K562 (cell line): Measurements from ENCODE around the gene HDAC5. TPM values are rescaled to one million over a fixed set of nuclear protein-coding genes. Genes with fewer than 3 reads are reported as not detected.

Experiments used
- ATAC-seq: fragments of 200-7000 bp; cut with Tn5 transposase; 3 replicates; pipeline ENCODE4 v1.9.1; 2020; ENCODE audit warnings: moderate library complexity
- BruUV-seq: library from RNA; stranded (reverse); fragments of 400-500 nt; replicated peaks from 2 replicates; lab custom pipeline; 2021; lab: Mats Ljungman, UMichigan
- CTCF ChIA-PET: fragments of 300-600 bp; formaldehyde crosslinking; extraction: SDS; loops from one replicate; lab custom pipeline; 2021; ENCODE audit warnings: low intra/inter-chr PET ratio; lab: Yijun Ruan, JAX
- POLR2A ChIA-PET: fragments of 300-600, 350-650 bp; sonication (Branson Sonifier 250); formaldehyde crosslinking; extraction: SDS; loops from one replicate; lab custom pipeline; 2021; ENCODE audit warnings: antibody characterized with exemption, inconsistent platforms; lab: Yijun Ruan, JAX
- DNase-seq, 4 experiments: peaks; one replicate each; pipeline versions ENCODE4 v3.0.0 to v3.0.0-alpha.2; 2011 to 2018; ENCODE audit warnings: low spot score in 3 of 4, mixed read lengths in 3 of 4; ENCODE audit errors: extremely low read depth in 1 of 4
- FAIRE-seq: peaks from 2 replicates; lab custom pipeline; 2011; peaks lifted over from hg19 to GRCh38; lab: Jason Lieb, UNC
- H2AFZ ChIP-seq: 2 replicates; pipeline ENCODE4 v1.6.0; 2011; ENCODE audit warnings: low read depth, low read length, control low read depth, inconsistent platforms
- H3K27ac ChIP-seq: fragments of 200-600 bp; 3 replicates; pipeline ENCODE4 v1.8.0; 2011; ENCODE audit warnings: low read depth, mild to moderate bottlenecking, control low read depth, inconsistent platforms, low read length, moderate library complexity, mixed read lengths; ENCODE audit errors: extremely low read depth
- H3K27me3 ChIP-seq, 2 experiments: fragments of 300-600 bp in 1 of 2; 2 replicates in 1 of 2; 3 replicates in 1 of 2; pipeline versions ENCODE4 v1.6.0 to v1.8.0; 2011; ENCODE audit warnings: inconsistent platforms in 2 of 2, low read length in 2 of 2, mild to moderate bottlenecking in 1 of 2, mixed read lengths in 1 of 2, moderate library complexity in 1 of 2; ENCODE audit not compliant: control insufficient read depth in 2 of 2, insufficient read depth in 2 of 2
- H3K36me3 ChIP-seq: fragments of 300-600 bp; 3 replicates; pipeline ENCODE4 v1.8.0; 2011; ENCODE audit warnings: mild to moderate bottlenecking, low read length, inconsistent platforms; ENCODE audit not compliant: control insufficient read depth, insufficient read depth
- H3K4me1 ChIP-seq, 2 experiments: fragments of 200-600 bp in 1 of 2; replicated peaks in 1 of 2; 2 replicates in 1 of 2; 3 replicates in 1 of 2; pipeline versions ENCODE4 v1.5.1 to v1.8.0; 2011; ENCODE audit warnings: inconsistent platforms in 2 of 2, low read length in 2 of 2, mild to moderate bottlenecking in 1 of 2, mixed read lengths in 1 of 2, moderate library complexity in 1 of 2; ENCODE audit not compliant: control insufficient read depth in 2 of 2, insufficient read depth in 2 of 2
- H3K4me2 ChIP-seq: 2 replicates; pipeline ENCODE4 v1.6.1; 2011; ENCODE audit warnings: low read length, control low read depth, inconsistent platforms, mixed read lengths; ENCODE audit not compliant: insufficient read depth
- H3K4me3 ChIP-seq: fragments of 200-600 bp; sonication (generic), shearing (Covaris generic); 2 replicates; pipeline ENCODE4 v1.5.1; 2016; ENCODE audit warnings: control low read depth, inconsistent platforms
- H3K79me2 ChIP-seq: fragments of 200-600 bp; 3 replicates; pipeline ENCODE4 v1.8.0; 2011; ENCODE audit warnings: low read length, inconsistent platforms; ENCODE audit not compliant: control insufficient read depth, insufficient read depth
- H3K9ac ChIP-seq, 2 experiments: 2 replicates each; pipeline versions ENCODE4 v1.6.0 to v1.6.1; 2011; ENCODE audit warnings: low read depth in 2 of 2, low read length in 2 of 2, control low read depth in 1 of 2, inconsistent platforms in 1 of 2, mild to moderate bottlenecking in 1 of 2, mixed read lengths in 1 of 2; ENCODE audit not compliant: insufficient read depth in 1 of 2
- H3K9me1 ChIP-seq: one replicate; pipeline ENCODE4 v1.6.0; 2011; ENCODE audit warnings: inconsistent platforms, mild to moderate bottlenecking, low read length, moderate library complexity; ENCODE audit not compliant: control insufficient read depth, insufficient read depth
- H3K9me3 ChIP-seq: replicated peaks from 2 replicates; pipeline ENCODE4 v1.5.1; 2011; ENCODE audit warnings: low read depth, low read length, inconsistent platforms; ENCODE audit not compliant: control insufficient read depth, insufficient read depth
- H4K20me1 ChIP-seq: replicated peaks from 2 replicates; pipeline ENCODE4 v1.6.1; 2011; ENCODE audit warnings: low read length, inconsistent platforms, mixed read lengths; ENCODE audit not compliant: control insufficient read depth, insufficient read depth
- CC2D1A ChIP-seq: fragments of 450-650 bp; IDR thresholded peaks from 2 replicates; pipeline ENCODE4 v1.6.1; 2017; ENCODE audit warnings: mild to moderate bottlenecking
- ETV6 ChIP-seq, 3 experiments: fragments of 150-350 bp in 1 of 3; sonication (generic) in 1 of 3; formaldehyde crosslinking in 1 of 3; IDR thresholded peaks; 2 replicates each; pipeline versions ENCODE4 v1.6.1 to v1.8.0; 2014 to 2022; ENCODE audit warnings: borderline replicate concordance in 2 of 3, low read depth in 2 of 3, antibody characterized with exemption in 1 of 3, low read length in 1 of 3, mild to moderate bottlenecking in 1 of 3, missing genetic modification reagents in 1 of 3
- HDAC8 ChIP-seq: fragments of 450-650 bp; IDR thresholded peaks from 2 replicates; pipeline ENCODE4 v1.6.1; 2016; ENCODE audit warnings: mild to moderate bottlenecking, missing genetic modification characterization, moderate library complexity, missing compliant biosample characterization
- NKRF ChIP-seq: fragments of 450-650 bp; IDR thresholded peaks from 2 replicates; pipeline ENCODE4 v1.6.1; 2016; ENCODE audit warnings: borderline replicate concordance
- NR2C2 ChIP-seq, 2 experiments: fragments of 200-800 bp in 1 of 2; sonication (Bioruptor generic) in 1 of 2; sonication (generic) in 1 of 2; formaldehyde crosslinking in 1 of 2; IDR thresholded peaks; 2 replicates each; pipeline versions ENCODE4 v1.6.1 to v1.8.0; 2016 to 2022; ENCODE audit warnings: mild to moderate bottlenecking in 1 of 2, missing compliant biosample characterization in 1 of 2, missing genetic modification characterization in 1 of 2, missing genetic modification reagents in 1 of 2
- PHF8 ChIP-seq: fragments of 200-600 bp; sonication (generic); IDR thresholded peaks from 2 replicates; pipeline ENCODE4 v1.6.1; 2012; ENCODE audit warnings: mixed run types, mild to moderate bottlenecking, inconsistent platforms, low read length, moderate library complexity, borderline replicate concordance
- POLR2B ChIP-seq: fragments of 450-650 bp; IDR thresholded peaks from 2 replicates; pipeline ENCODE4 v1.6.1; 2018; ENCODE audit warnings: low read depth; ENCODE audit not compliant: partially characterized antibody
- ZBTB40 ChIP-seq, 2 experiments: fragments of 450-650 bp in 1 of 2; sonication (generic) in 1 of 2; formaldehyde crosslinking in 1 of 2; IDR thresholded peaks; 2 replicates each; pipeline versions ENCODE4 v1.7.1 to v1.9.0; 2016 to 2022; ENCODE audit warnings: inconsistent platforms in 1 of 2, mild to moderate bottlenecking in 1 of 2, missing genetic modification reagents in 1 of 2
- WGBS: fragments of 100-300 bp; shearing (Covaris generic); methylation state at CpG from one replicate; pipeline ENCODE4 v1.1.6; 2016; ENCODE audit warnings: low coverage, mixed read lengths; ENCODE audit not compliant: insufficient coverage; ENCODE audit errors: missing lambda C conversion rate; 5-methylcytosine and 5-hydroxymethylcytosine counted together
- in situ Hi-C: fragments of 300-500 bp; cut with MboI; formaldehyde crosslinking; loops from 4 replicates; pipeline ENCODE4 v1.15.0; 2018; ENCODE audit warnings: inconsistent platforms, mixed read lengths
- intact Hi-C: fragments of 100-400 bp; cut with micrococcal nuclease; formaldehyde crosslinking; loops from 2 replicates; pipeline ENCODE4 v1.14.2; 2022
- polyA plus RNA-seq, 8 experiments: library from polyadenylated mRNA; depleted of rRNA in 4 of 8; stranded (reverse) in 5 of 8; unstranded in 3 of 8; fragments of >200 nt; fragmentation: Nextera tagmentation in 2 of 8; fragmentation: Illumina TruSeq in 1 of 8; extraction: Ambion mirVana in 2 of 8; extraction: Trizol in 1 of 8; gene quantifications; 2 replicates each; pipeline versions ENCODE4 v1.2.1 to v1.2.3, GENCODE V29; 2011 to 2014; ENCODE audit warnings: inconsistent platforms in 1 of 8, missing spikeins in 1 of 8
- total RNA-seq, 7 experiments: library from RNA; depleted of rRNA in 6 of 7; stranded (reverse); fragments of >200 nt in 6 of 7; fragmentation: Illumina TruSeq in 2 of 7; extraction: Trizol in 2 of 7; gene quantifications; 2 replicates each; pipeline versions ENCODE4 v1.2.1 to v1.2.3, GENCODE V29; 2011 to 2021; ENCODE audit warnings: low replicate concordance in 1 of 7

HDAC5 gene
- total and polyA plus RNA-seq, 9 of the 15 experiments (the other 6 are each of a cell fraction or from before 2014, with no cell fraction given): 0.45 to 26.2 (median 16.4) TPM

GRCh38 chr17:44124118-44124438 is 637 bp upstream of the HDAC5 start:
- peaks cover 9% of the 10 kb centered on the region; the same call in 1 of the 2 replicates for H4K20me1 ChIP-seq
- H3K9me3 ChIP-seq: no peaks in the 10 kb centered on the region
- intact Hi-C loops (loop anchor here (1.0 kb wide), 1 partner anchor 17 kb away; the partner anchor contains the start of gene HROB), in situ Hi-C loops (no loop called here)
- peak overlapping the region; percentile 93 for H3K4me3 ChIP-seq
- ChIA-PET POLR2A (interaction anchor here (0.7 to 4.5 kb wide), 12 partner anchors 8 to 266 kb away, joined by 3 to 49 read pairs (median 4); partner anchors contain the start of gene LSM12), CTCF (no interaction called here)
- H3K9ac ChIP-seq: peak overlapping the region; percentile 94 to 98
- peak overlapping the region; percentile 86 for H3K4me2 ChIP-seq
- H3K27me3 ChIP-seq: no peaks in the 10 kb centered on the region; a peak in 1 of 5 replicates
- 6% methylated on average over 8 of the region's 8 CpGs for WGBS
- H3K9me1 ChIP-seq: no peaks in the 10 kb centered on the region
- TSS peak; percentile 98 for BruUV-seq
- H2AFZ ChIP-seq: peak overlapping the region; percentile 99
- no peaks in the 10 kb centered on the region for H3K36me3 ChIP-seq
- peaks cover 12% of the 10 kb centered on the region for H3K79me2 ChIP-seq
- ATAC-seq (peak; percentile 15; the same call in 2 of the 3 replicates), FAIRE-seq (no peak), DNase-seq (no peak)
- H3K4me1 ChIP-seq: peaks cover 10 to 28% of the 10 kb centered on the region in 2 experiments; a peak in 4 of 5 replicates
- peak overlapping the region; percentile 96 for H3K27ac ChIP-seq
- TF ChIP-seq NR2C2 (CRISPR knock-in tag; IDR thresholded peaks at IDR 0.05) (no peak), NR2C2 (tag; IDR thresholded peaks at IDR 0.05) (peak; percentile 52; the same call in 1 of the 2 replicates), ETV6 (IDR thresholded peaks at IDR 0.05; ENCODE audit: borderline replicate concordance in 1 of 2, low read depth in 2 of 2, low read length in 1 of 2) (no peak), ETV6 (CRISPR knock-in tag; IDR thresholded peaks at IDR 0.05; ENCODE audit: borderline replicate concordance) (0 out of 2 replicates have a peak, but pooled peaks have one; percentile 56), HDAC8 (no peak), CC2D1A (peak; percentile 28; the same call in 1 of the 2 replicates), PHF8 (peak; percentile 31; the same call in 1 of the 2 replicates), POLR2B (peak; percentile 56), NKRF (0 out of 2 replicates have a peak, but pooled peaks have one; percentile 6), ZBTB40 (IDR thresholded peaks at IDR 0.05) (peak; percentile 49; the same call in 1 of the 2 replicates), ZBTB40 (CRISPR knock-in tag; IDR thresholded peaks at IDR 0.05) (no peak)
